IMR-90 (cell line): ENCODE data around the gene AKT1S1. TPM values are rescaled to one million over a fixed set of nuclear protein-coding genes. Genes with fewer than 3 reads are reported as not detected.

Source experiments
- ATAC-seq: fragments of 200-7000 bp; cut with Tn5 transposase; 2 replicates; pipeline ENCODE4 v1.9.1; 2020; ENCODE audit warnings: low read depth, mild to moderate bottlenecking, moderate library complexity
- BruUV-seq: library from RNA; stranded (reverse); fragments of 400-500 nt; replicated peaks from 2 replicates; lab custom pipeline; 2021; lab: Mats Ljungman, UMichigan
- CTCF ChIA-PET: fragments of 300-600 bp; formaldehyde crosslinking; extraction: SDS; loops from one replicate; lab custom pipeline; 2021; ENCODE audit warnings: antibody characterized with exemption; lab: Yijun Ruan, JAX
- POLR2A ChIA-PET: fragments of 300-600 bp; sonication (Branson Sonifier 250); formaldehyde crosslinking; loops from one replicate; lab custom pipeline; 2022; ENCODE audit warnings: antibody characterized with exemption; ENCODE audit not compliant: unreplicated experiment; lab: Charles Lee
- DNase-seq: peaks from one replicate; pipeline ENCODE4 v3.0.0; 2013
- H2AFZ ChIP-seq: replicated peaks from 2 replicates; pipeline ENCODE3; 2013; ENCODE audit warnings: low read length, mild to moderate bottlenecking; ENCODE audit not compliant: poor library complexity
- H2AK5ac ChIP-seq: 2 replicates; pipeline ENCODE4 v1.6.1; 2013; ENCODE audit warnings: low read depth, low read length, inconsistent platforms
- H2AK9ac ChIP-seq: replicated peaks from 2 replicates; pipeline ENCODE3; 2013; ENCODE audit warnings: mild to moderate bottlenecking, low read depth, low read length, moderate library complexity; ENCODE audit not compliant: poor library complexity
- H2BK120ac ChIP-seq: 2 replicates; pipeline ENCODE4 v1.6.1; 2013; ENCODE audit warnings: low read depth, low read length, inconsistent platforms
- H2BK15ac ChIP-seq: 3 replicates; pipeline ENCODE4 v1.6.1; 2013; ENCODE audit warnings: low read depth, low read length, inconsistent platforms
- H2BK20ac ChIP-seq: 2 replicates; pipeline ENCODE4 v1.6.1; 2013; ENCODE audit warnings: low read depth, mild to moderate bottlenecking, inconsistent platforms, low read length, moderate library complexity
- H2BK5ac ChIP-seq: 2 replicates; pipeline ENCODE4 v1.6.1; 2013; ENCODE audit warnings: mild to moderate bottlenecking, low read depth, low read length, inconsistent platforms; ENCODE audit not compliant: poor library complexity, severe bottlenecking
- H3K14ac ChIP-seq: replicated peaks from 2 replicates; pipeline ENCODE4 v1.6.1; 2013; ENCODE audit warnings: low read depth, low read length, inconsistent platforms
- H3K18ac ChIP-seq: 2 replicates; pipeline ENCODE4 v1.6.1; 2013; ENCODE audit warnings: low read depth, low read length, control low read depth
- H3K23ac ChIP-seq: 2 replicates; pipeline ENCODE4 v1.6.1; 2013; ENCODE audit warnings: low read depth, low read length, inconsistent platforms
- H3K27ac ChIP-seq: 2 replicates; pipeline ENCODE4 v1.5.1; 2013; ENCODE audit warnings: mild to moderate bottlenecking, control low read depth, low read length; ENCODE audit not compliant: insufficient read depth
- H3K27me3 ChIP-seq: 2 replicates; pipeline ENCODE4 v1.6.1; 2013; ENCODE audit warnings: low read length; ENCODE audit not compliant: control insufficient read depth, insufficient read depth
- H3K36me3 ChIP-seq: 2 replicates; pipeline ENCODE4 v1.6.1; 2013; ENCODE audit warnings: low read length, mixed read lengths; ENCODE audit not compliant: control insufficient read depth, insufficient read depth
- H3K4ac ChIP-seq: 2 replicates; pipeline ENCODE4 v1.6.1; 2013; ENCODE audit warnings: low read depth, low read length, inconsistent platforms
- H3K4me1 ChIP-seq: 2 replicates; pipeline ENCODE4 v1.6.1; 2013; ENCODE audit warnings: low read length, mixed read lengths; ENCODE audit not compliant: control insufficient read depth, insufficient read depth
- H3K4me2 ChIP-seq: 2 replicates; pipeline ENCODE4 v1.6.1; 2013; ENCODE audit warnings: low read depth, mild to moderate bottlenecking, control low read depth, low read length, moderate library complexity
- H3K4me3 ChIP-seq: 2 replicates; pipeline ENCODE4 v1.5.1; 2013; ENCODE audit warnings: low read depth, mild to moderate bottlenecking, control low read depth, low read length, moderate library complexity; ENCODE audit not compliant: insufficient read depth
- H3K56ac ChIP-seq: 2 replicates; pipeline ENCODE4 v1.6.1; 2013; ENCODE audit warnings: low read length, inconsistent platforms; ENCODE audit not compliant: insufficient read depth; ENCODE audit errors: extremely low read depth
- H3K79me1 ChIP-seq, 2 experiments: 2 replicates each; pipeline ENCODE4 v1.6.1; 2013; ENCODE audit warnings: low read length in 2 of 2, inconsistent platforms in 1 of 2, low read depth in 1 of 2
- H3K9ac ChIP-seq: 2 replicates; pipeline ENCODE4 v1.6.1; 2013; ENCODE audit warnings: low read depth, low read length, control low read depth
- H3K9me1 ChIP-seq: 2 replicates; pipeline ENCODE4 v1.6.1; 2013; ENCODE audit warnings: low read length, inconsistent platforms; ENCODE audit not compliant: insufficient read depth
- H3K9me3 ChIP-seq: 2 replicates; pipeline ENCODE4 v1.6.1; 2013; ENCODE audit warnings: low read length; ENCODE audit not compliant: control insufficient read depth, insufficient read depth
- H4K20me1 ChIP-seq: 2 replicates; pipeline ENCODE4 v1.6.1; 2013; ENCODE audit warnings: low read length, inconsistent platforms; ENCODE audit not compliant: insufficient read depth
- H4K5ac ChIP-seq: 2 replicates; pipeline ENCODE4 v1.6.1; 2013; ENCODE audit warnings: mild to moderate bottlenecking, low read depth, low read length, control low read depth
- H4K8ac ChIP-seq, 2 experiments: 2 replicates each; pipeline ENCODE4 v1.6.1; 2013; ENCODE audit warnings: low read depth in 2 of 2, low read length in 2 of 2, control low read depth in 1 of 2, inconsistent platforms in 1 of 2
- H4K91ac ChIP-seq: 2 replicates; pipeline ENCODE4 v1.6.1; 2013; ENCODE audit warnings: low read depth, low read length, inconsistent platforms; ENCODE audit not compliant: insufficient read depth
- BHLHE40 ChIP-seq: fragments of 150-350 bp; IDR thresholded peaks from 2 replicates; pipeline ENCODE4 v1.6.1; 2016; ENCODE audit warnings: mild to moderate bottlenecking, low read depth, low read length
- CEBPB ChIP-seq: IDR thresholded peaks from 2 replicates; pipeline ENCODE4 v1.6.1; 2012; ENCODE audit warnings: low read depth, low read length, improper control_type of control experiment
- CHD1 ChIP-seq: IDR thresholded peaks from 2 replicates; pipeline ENCODE4 v1.6.1; 2012; ENCODE audit warnings: low read depth, low read length, improper control_type of control experiment
- CTCF ChIP-seq: conservative IDR thresholded peaks from 2 replicates; pipeline ENCODE4 v1.5.1; 2012; ENCODE audit warnings: mild to moderate bottlenecking, low read depth, low read length, improper control_type of control experiment
- FOS ChIP-seq: fragments of 150-350 bp; IDR thresholded peaks from 2 replicates; pipeline ENCODE4 v1.6.1; 2016; ENCODE audit warnings: low read depth, low read length
- MAFK ChIP-seq: IDR thresholded peaks from 2 replicates; pipeline ENCODE4 v1.6.1; 2012; ENCODE audit warnings: low read depth, low read length, improper control_type of control experiment
- MAZ ChIP-seq: IDR thresholded peaks from 2 replicates; pipeline ENCODE4 v1.6.1; 2012; ENCODE audit warnings: low read depth, mild to moderate bottlenecking, low read length, improper control_type of control experiment, moderate library complexity, borderline replicate concordance
- NFE2L2 ChIP-seq: fragments of 150-350 bp; IDR thresholded peaks from 2 replicates; pipeline ENCODE4 v1.6.1; 2016; ENCODE audit warnings: low read depth, mild to moderate bottlenecking, low read length
- POLR2A ChIP-seq: IDR thresholded peaks from 2 replicates; pipeline ENCODE4 v1.6.1; 2012; ENCODE audit warnings: mild to moderate bottlenecking, low read depth, low read length
- RAD21 ChIP-seq: IDR thresholded peaks from 2 replicates; pipeline ENCODE4 v1.6.1; 2012; ENCODE audit warnings: low read length, improper control_type of control experiment
- RCOR1 ChIP-seq: IDR thresholded peaks from 2 replicates; pipeline ENCODE4 v1.6.1; 2012; ENCODE audit warnings: mild to moderate bottlenecking, low read length, improper control_type of control experiment; ENCODE audit not compliant: insufficient replicate concordance
- RFX5 ChIP-seq: IDR thresholded peaks from 2 replicates; pipeline ENCODE4 v1.8.0; 2012; ENCODE audit warnings: low read depth, mild to moderate bottlenecking, low read length, moderate library complexity
- SMC3 ChIP-seq: fragments of 150-350 bp; IDR thresholded peaks from 2 replicates; pipeline ENCODE4 v1.6.1; 2016; ENCODE audit warnings: low read depth, mild to moderate bottlenecking, antibody characterized with exemption, low read length, moderate library complexity
- WGBS, 2 experiments: methylation state at CpG; one replicate each; pipeline versions ENCODE4 v1.1.5 to v1.1.7; 2013; ENCODE audit warnings: missing lambda C conversion rate in 2 of 2; ENCODE audit not compliant: insufficient read length in 1 of 2; ENCODE audit errors: extremely low coverage in 2 of 2; 5-methylcytosine and 5-hydroxymethylcytosine counted together
- dilution Hi-C: fragments of 300-500 bp; cut with HindIII; formaldehyde crosslinking; loops from one replicate; pipeline ENCODE4 v1.14.3; 2018; ENCODE audit warnings: low sequenced_read_pairs; ENCODE audit not compliant: unreplicated experiment
- in situ Hi-C: fragments of 300-500 bp; cut with MboI; formaldehyde crosslinking; loops from 3 replicates; pipeline ENCODE4 v1.14.3; 2019; ENCODE audit warnings: low sequenced_read_pairs, inconsistent platforms, mixed read lengths
- intact Hi-C: fragments of 100-400 bp; cut with micrococcal nuclease; formaldehyde crosslinking; loops from 2 replicates; pipeline ENCODE4 v1.10.0; 2022
- polyA plus RNA-seq, 3 experiments: library from polyadenylated mRNA; depleted of rRNA; stranded (reverse); fragments of >200 nt; gene quantifications; 2 replicates each; pipeline ENCODE4 v1.2.3, GENCODE V29; 2012; ENCODE audit warnings: low replicate concordance in 1 of 3
- total RNA-seq: library from RNA; depleted of rRNA; stranded (reverse); fragments of >200 nt; gene quantifications from 2 replicates; pipeline ENCODE4 v1.2.3, GENCODE V29; 2012
- TF ChIP-seq, protein P1 (sequence below): fragments of 150-350 bp; IDR thresholded peaks from 2 replicates; pipeline ENCODE4 v1.6.1; 2016; ENCODE audit warnings: low read depth, mild to moderate bottlenecking, low read length, moderate library complexity, borderline replicate concordance

AKT1S1 gene
- total and polyA plus RNA-seq, 2 of the 4 experiments (the other 2 are of a cell fraction): 3.6 to 54.4 TPM

DNA sequence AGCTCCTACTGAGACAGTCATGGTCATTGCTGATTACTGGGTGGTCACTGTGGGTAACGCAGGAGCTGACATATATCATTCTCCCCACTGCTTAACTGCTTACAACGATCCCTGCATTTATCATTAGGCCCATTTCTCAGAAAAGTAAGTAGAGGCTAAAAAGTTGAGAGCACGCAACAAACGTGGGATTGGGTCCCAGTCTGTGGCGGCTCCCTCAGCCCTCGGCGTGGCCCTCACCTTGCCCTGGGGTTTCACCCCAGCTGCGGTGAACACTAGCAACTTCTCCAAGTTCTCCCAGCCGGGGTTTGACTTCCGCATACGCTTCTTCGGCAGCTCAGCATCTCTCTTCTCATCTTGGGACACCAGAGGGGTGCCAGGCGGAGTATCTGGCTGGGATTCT lies 12.3 kb downstream of the AKT1S1 start:
- ChIA-PET CTCF (interaction anchor here (0.5 kb wide), 1 partner anchor 12 kb away, joined by 3 read pairs; no protein-coding TSS in a partner anchor), POLR2A (interaction anchor here (0.6 to 0.7 kb wide), 2 partner anchors 12 to 65 kb away, joined by 5 to 6 read pairs; no protein-coding TSS in a partner anchor)
- in situ Hi-C loops: no loop called here
- no peak overlapping the region for H3K56ac ChIP-seq
- TF ChIP-seq RCOR1: no peak
- no peak for TF ChIP-seq RAD21
- TF ChIP-seq NFE2L2: no peak
- no peak for TF ChIP-seq MAFK
- TF ChIP-seq, protein P1, sequence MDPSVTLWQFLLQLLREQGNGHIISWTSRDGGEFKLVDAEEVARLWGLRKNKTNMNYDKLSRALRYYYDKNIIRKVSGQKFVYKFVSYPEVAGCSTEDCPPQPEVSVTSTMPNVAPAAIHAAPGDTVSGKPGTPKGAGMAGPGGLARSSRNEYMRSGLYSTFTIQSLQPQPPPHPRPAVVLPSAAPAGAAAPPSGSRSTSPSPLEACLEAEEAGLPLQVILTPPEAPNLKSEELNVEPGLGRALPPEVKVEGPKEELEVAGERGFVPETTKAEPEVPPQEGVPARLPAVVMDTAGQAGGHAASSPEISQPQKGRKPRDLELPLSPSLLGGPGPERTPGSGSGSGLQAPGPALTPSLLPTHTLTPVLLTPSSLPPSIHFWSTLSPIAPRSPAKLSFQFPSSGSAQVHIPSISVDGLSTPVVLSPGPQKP: no peak
- TF ChIP-seq CTCF: no peak
- no peak for TF ChIP-seq FOS
- TF ChIP-seq POLR2A: no peak
- TF ChIP-seq CHD1: no peak
- no peak for TF ChIP-seq BHLHE40
- no peak for TF ChIP-seq SMC3
- no peak for TF ChIP-seq RFX5
- no peak for TF ChIP-seq MAZ
- no peak for TF ChIP-seq CEBPB
- H3K23ac ChIP-seq: no peak overlapping the region
- no TSS peak for BruUV-seq
- H3K9me1 ChIP-seq: peaks cover 8% of the 10 kb centered on the region
- no peak overlapping the region for H2BK20ac ChIP-seq
- DNase-seq: no peak
- dilution Hi-C loops: no loop called here
- no peak overlapping the region for H3K4me3 ChIP-seq
- no peak overlapping the region for H2AFZ ChIP-seq
- H3K27me3 ChIP-seq: no peaks in the 10 kb centered on the region
- no peak overlapping the region for H2BK120ac ChIP-seq
- no peak overlapping the region for H3K4me2 ChIP-seq
- no peak overlapping the region for H3K27ac ChIP-seq
- peaks cover 23 to 65% of the 10 kb centered on the region in 2 experiments for H3K79me1 ChIP-seq
- peaks cover 20% of the 10 kb centered on the region for H4K20me1 ChIP-seq
- no peak overlapping the region for H4K5ac ChIP-seq
- no peak overlapping the region for H4K8ac ChIP-seq
- peaks cover 39% of the 10 kb centered on the region for H3K36me3 ChIP-seq
- WGBS, 2 experiments: 93% methylated on average over 3 of the region's 13 CpGs; no CpG with 5 or more reads in 1 of the 2 experiments
- H2AK5ac ChIP-seq: no peak overlapping the region
- peak overlapping the region; percentile 6 for H2AK9ac ChIP-seq
- H3K14ac ChIP-seq: no peak overlapping the region
- peaks cover 3% of the 10 kb centered on the region; the same call in 1 of the 2 replicates for H3K4me1 ChIP-seq
- H3K4ac ChIP-seq: no peak overlapping the region
- H2BK5ac ChIP-seq: no peak overlapping the region
- H3K9me3 ChIP-seq: no peaks in the 10 kb centered on the region
- no peak overlapping the region for H2BK15ac ChIP-seq
- ATAC-seq: no peak
- H4K91ac ChIP-seq: no peak overlapping the region
- intact Hi-C loops: no loop called here
- no peak overlapping the region for H3K18ac ChIP-seq
- no peak overlapping the region for H3K9ac ChIP-seq
